Muscle layer of duodenum (tissue), 2 donors: ENCODE data around the gene C11orf16.
"Not testable (repeated sequence)": the region's sequence is repeated elsewhere in the genome, so short reads cannot be mapped to it uniquely, and the experiment has no call there.

Experiments used
- H3K27ac ChIP-seq: one replicate; pipeline ENCODE4 v1.7.0; 2013; ENCODE audit warnings: mild to moderate bottlenecking, low read length
- H3K27me3 ChIP-seq: one replicate; pipeline ENCODE4 v1.7.0; 2013; ENCODE audit warnings: low read depth, mild to moderate bottlenecking, control low read depth, low read length
- H3K36me3 ChIP-seq, 2 donors: one replicate each; pipeline ENCODE4 v1.7.0; 2013; ENCODE audit warnings: low read length in 2 of 2, control low read depth in 1 of 2, mild to moderate bottlenecking in 1 of 2; ENCODE audit not compliant: insufficient read depth in 2 of 2, control insufficient read depth in 1 of 2
- H3K4me1 ChIP-seq, 2 donors: one replicate each; pipeline ENCODE4 v1.7.0; 2013; ENCODE audit warnings: low read length in 2 of 2, mild to moderate bottlenecking in 2 of 2, control low read depth in 1 of 2, moderate library complexity in 1 of 2; ENCODE audit not compliant: insufficient read depth in 2 of 2, control insufficient read depth in 1 of 2
- H3K4me3 ChIP-seq, 2 donors: one replicate each; pipeline ENCODE4 v1.7.0; 2013; ENCODE audit warnings: low read length in 2 of 2, low read depth in 1 of 2, mild to moderate bottlenecking in 1 of 2
- H3K9me3 ChIP-seq, 2 donors: one replicate each; pipeline ENCODE4 v1.7.0; 2013; ENCODE audit warnings: low read length in 2 of 2, control low read depth in 1 of 2, mild to moderate bottlenecking in 1 of 2; ENCODE audit not compliant: control insufficient read depth in 1 of 2
- donor health status: healthy.

C11orf16 gene

DNA sequence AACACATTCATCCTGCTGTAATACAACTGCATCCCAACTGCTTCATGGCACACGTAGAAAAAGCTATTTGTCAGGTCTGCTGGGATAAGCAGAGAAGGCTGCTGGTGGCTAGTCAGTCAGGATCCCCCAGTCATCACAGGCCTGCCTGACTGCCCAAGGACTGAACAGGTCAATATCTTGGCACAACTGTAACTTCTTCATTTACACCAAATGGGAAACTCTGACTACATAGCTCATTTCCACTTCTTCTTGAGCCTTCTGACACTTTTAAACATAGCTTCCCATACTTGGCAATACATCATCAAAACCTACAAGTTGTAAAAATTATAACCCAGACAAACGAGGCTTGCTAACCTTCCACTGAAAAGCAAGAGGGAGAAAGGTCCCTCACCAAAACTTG, 28.7 kb upstream of the C11orf16 start:
- no peaks in the 10 kb centered on the region for H3K27me3 ChIP-seq
- peaks cover 7 to 27% of the 10 kb centered on the region in 2 donors for H3K4me1 ChIP-seq
- H3K27ac ChIP-seq, result peak overlapping the region; percentile 8
- no peaks in the 10 kb centered on the region for H3K9me3 ChIP-seq
- no peak overlapping the region for H3K4me3 ChIP-seq
- H3K36me3 ChIP-seq, result peaks cover 0 to 5% of the 10 kb centered on the region in 2 donors

- Histone ChIP-seq H3K4me3 (no peak overlapping the region), H3K27ac (peak overlapping the region; percentile 6), H3K4me1 (peaks cover 7 to 27% of the 10 kb centered on the region in 2 donors), H3K9me3 (no peaks in the 10 kb centered on the region), H3K36me3 (peaks cover 6 to 14% of the 10 kb centered on the region in 2 donors), H3K27me3 (no peaks in the 10 kb centered on the region)
These were observed 26.9 kb upstream of the C11orf16 start for GRCh38 chr11:8959546-8960166.

DNA sequence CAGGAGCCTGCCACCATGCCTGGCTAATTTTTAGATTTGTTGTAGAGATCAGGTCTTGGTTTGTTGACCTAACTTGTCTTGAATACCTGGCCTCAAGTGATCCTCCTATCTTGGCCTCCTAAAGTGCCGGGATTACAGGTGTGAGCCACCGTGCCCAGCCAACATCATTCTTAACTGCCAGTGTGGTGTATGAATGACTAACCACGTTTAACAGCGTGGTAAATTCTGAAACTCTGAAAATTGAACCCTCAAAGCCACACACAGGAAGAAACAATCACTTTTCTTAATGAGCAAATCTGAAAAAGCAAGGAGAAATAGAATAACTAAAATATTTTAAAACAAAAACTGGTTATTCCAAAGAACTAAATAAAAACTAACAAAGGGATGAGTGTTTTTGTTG, 24.1 kb upstream of the C11orf16 start:
- Histone ChIP-seq H3K4me1 (peaks cover 7 to 12% of the 10 kb centered on the region in 2 donors), H3K27me3 (no peaks in the 10 kb centered on the region), H3K36me3 (peaks cover 14 to 38% of the 10 kb centered on the region in 2 donors), H3K4me3 (no peak overlapping the region), H3K27ac (no peak overlapping the region), H3K9me3 (no peaks in the 10 kb centered on the region)

GRCh38 chr11:8948886-8949285, 16.1 kb upstream of the C11orf16 start:
- Histone ChIP-seq H3K27ac (no peak overlapping the region), H3K4me3 (no peak overlapping the region), H3K4me1 (no peaks in the 10 kb centered on the region), H3K9me3 (no peaks in the 10 kb centered on the region), H3K27me3 (no peaks in the 10 kb centered on the region), H3K36me3 (peaks cover 30 to 44% of the 10 kb centered on the region in 2 donors)

DNA sequence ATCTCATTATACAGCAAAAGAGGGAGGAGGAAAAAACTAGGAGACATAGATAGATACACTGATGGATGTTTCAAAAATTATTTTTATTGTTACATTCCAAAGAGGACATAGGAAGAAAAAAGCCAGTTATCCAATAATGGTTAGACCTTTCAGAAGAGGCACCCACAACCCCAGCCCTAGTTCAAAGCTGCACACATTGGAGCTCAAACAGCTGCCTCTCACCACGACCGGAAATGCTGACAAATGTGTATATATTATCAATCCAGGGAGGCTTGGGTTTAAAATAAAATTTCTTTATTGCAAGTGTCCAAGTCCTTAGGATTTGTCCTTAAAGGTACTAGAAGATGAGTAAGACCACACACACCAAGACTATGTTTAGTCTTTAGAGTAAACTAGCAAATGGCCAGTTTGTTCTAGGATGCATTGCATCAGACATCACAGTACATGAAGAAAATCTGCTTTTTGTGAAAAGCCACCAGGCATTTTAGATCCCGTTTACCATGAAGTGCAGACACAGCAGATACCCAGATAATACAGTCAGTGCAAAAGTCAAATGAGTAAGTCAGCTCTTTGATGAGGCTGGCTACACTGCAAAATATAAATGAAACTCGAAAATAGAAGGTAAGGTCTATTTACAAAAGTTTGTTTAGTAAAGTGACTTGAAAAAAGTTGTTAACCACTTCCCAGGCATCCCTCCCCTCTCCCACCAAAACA, 14.6 kb upstream of the C11orf16 start:
- no peak overlapping the region for H3K27ac ChIP-seq
- no peaks in the 10 kb centered on the region for H3K9me3 ChIP-seq
- no peaks in the 10 kb centered on the region for H3K4me1 ChIP-seq
- no peak overlapping the region for H3K4me3 ChIP-seq
- no peaks in the 10 kb centered on the region for H3K27me3 ChIP-seq
- H3K36me3 ChIP-seq, result peaks cover 22 to 31% of the 10 kb centered on the region in 2 donors

GRCh38 chr11:8942518-8943066, 9.8 kb upstream of the C11orf16 start, which contains the start of gene ASCL3:
TSS of gene ASCL3 (minus strand) at chr11:8943016. CDS start at chr11:8938161, 4,855 bp downstream.
- Histone ChIP-seq H3K27me3 (no peaks in the 10 kb centered on the region), H3K9me3 (no peaks in the 10 kb centered on the region), H3K4me1 (no peaks in the 10 kb centered on the region), H3K36me3 (peaks cover 5 to 7% of the 10 kb centered on the region in 2 donors), H3K27ac (no peak within 1 kb of the TSS), H3K4me3 (no peak within 1 kb of the TSS)

DNA sequence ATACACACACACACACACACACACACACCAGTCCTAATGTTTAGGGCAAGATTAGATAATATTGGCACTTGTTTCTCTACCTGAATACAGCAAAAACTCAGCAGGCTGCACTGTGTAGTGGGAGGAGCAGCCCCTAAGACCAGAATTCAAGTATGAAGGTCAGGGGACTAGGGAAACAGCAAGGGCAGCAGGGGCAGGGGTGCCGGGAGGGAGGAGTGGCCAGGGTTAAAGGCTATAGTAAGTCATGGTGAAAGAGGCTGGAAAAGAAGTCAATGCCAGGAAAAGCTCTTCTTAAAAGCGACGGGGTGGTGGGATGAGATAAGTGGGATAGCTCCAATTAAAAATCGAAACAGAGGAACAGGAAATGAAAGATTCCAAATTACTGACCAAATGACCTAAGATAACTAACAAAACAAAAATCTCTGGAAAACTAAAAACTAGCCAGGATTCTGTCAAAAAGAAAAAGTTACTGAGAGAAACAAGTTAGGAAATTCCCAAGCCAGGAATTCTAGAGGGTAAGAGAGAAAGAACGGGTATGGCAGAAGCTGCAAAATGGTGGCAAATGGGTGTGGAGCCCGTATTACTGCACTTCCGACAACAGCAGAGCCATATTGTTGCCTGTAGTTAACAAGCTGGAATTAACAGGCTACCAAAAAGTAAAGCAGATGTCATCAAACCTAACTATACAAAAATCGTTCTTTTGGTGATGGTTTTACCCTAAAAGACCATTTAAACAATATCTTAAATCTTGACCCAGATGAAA, 8.8 kb upstream of the C11orf16 start:
- H3K27me3 ChIP-seq, result no peaks in the 10 kb centered on the region
- no peaks in the 10 kb centered on the region for H3K4me1 ChIP-seq
- H3K27ac ChIP-seq, result no peak overlapping the region
- H3K4me3 ChIP-seq, result no peak overlapping the region
- no peaks in the 10 kb centered on the region for H3K36me3 ChIP-seq
- H3K9me3 ChIP-seq, result no peaks in the 10 kb centered on the region

DNA sequence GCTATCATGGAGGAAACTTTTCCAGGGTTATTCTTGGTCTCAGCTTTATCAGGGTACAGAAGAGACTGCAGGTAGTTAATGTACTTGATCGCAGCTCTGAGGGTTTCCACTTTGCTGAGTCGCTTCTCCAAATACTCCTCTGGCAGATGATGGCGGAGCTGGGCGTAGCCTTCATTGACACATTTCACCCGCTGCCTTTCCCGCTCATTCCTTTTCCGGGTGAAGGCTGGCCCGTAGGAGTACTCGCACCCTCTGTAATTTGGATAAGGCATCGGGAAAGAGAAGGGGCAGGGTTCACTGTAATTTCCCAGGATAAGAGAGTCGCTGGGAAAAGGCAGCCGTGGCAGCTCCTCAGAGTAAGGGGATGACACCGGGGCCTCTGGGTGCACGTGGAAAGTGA, 4.9 kb upstream of the C11orf16 start:
- no peaks in the 10 kb centered on the region for H3K9me3 ChIP-seq

DNA sequence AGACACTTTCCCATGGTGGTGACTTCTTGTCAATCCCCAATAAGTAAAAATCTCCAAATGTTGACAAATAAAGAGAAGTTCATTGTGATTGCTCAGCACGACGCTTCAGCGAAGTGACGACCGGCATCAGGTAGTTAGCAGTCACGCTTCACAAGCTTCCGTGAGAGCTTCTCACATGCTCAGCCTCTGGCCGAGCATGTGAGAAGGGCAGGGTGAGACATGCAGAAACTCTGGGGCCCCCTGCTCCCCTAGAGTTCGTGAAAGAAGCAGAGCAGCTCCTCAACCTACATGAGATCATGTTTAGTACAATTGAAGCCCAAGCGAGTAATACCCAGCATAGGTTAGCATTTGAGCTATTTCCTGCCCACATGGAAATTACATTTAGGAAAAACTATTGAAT, 4.4 kb upstream of the C11orf16 start:
- H3K4me3 ChIP-seq, result no peak overlapping the region
- no peaks in the 10 kb centered on the region for H3K9me3 ChIP-seq
- no peaks in the 10 kb centered on the region for H3K27me3 ChIP-seq
- H3K27ac ChIP-seq, result no peak overlapping the region
- H3K36me3 ChIP-seq, result no peaks in the 10 kb centered on the region
- no peaks in the 10 kb centered on the region for H3K4me1 ChIP-seq

More for the DNA sequence above, 4.9 kb upstream of the C11orf16 start:
- no peak overlapping the region for H3K27ac ChIP-seq
- H3K4me1 ChIP-seq, result no peaks in the 10 kb centered on the region
- no peak overlapping the region for H3K4me3 ChIP-seq
- H3K36me3 ChIP-seq, result no peaks in the 10 kb centered on the region
- H3K27me3 ChIP-seq, result no peaks in the 10 kb centered on the region

- not testable (repeated sequence) for H3K27ac ChIP-seq, H3K36me3 ChIP-seq, H3K27me3 ChIP-seq, H3K4me1 ChIP-seq, H3K9me3 ChIP-seq, H3K4me3 ChIP-seq
These were observed 3.0 kb upstream of the C11orf16 start for GRCh38 chr11:8935789-8936188.
